HEK293 (cell line): Measurements from ENCODE around the gene ARHGEF28.

Experiments used
- CTCF ChIA-PET: fragments of 350-600 bp; formaldehyde crosslinking; extraction: SDS; loops from one replicate; lab custom pipeline; 2021; ENCODE audit warnings: antibody characterized with exemption; lab: Yijun Ruan, JAX
- POLR2A ChIA-PET: fragments of 300-600 bp; formaldehyde crosslinking; extraction: SDS; loops from one replicate; lab custom pipeline; 2020; ENCODE audit warnings: antibody characterized with exemption, inconsistent platforms; lab: Yijun Ruan, JAX
- H3K27ac ChIP-seq: fragments of 200-500 bp; sonication (Bioruptor generic); 2 replicates; pipeline ENCODE4 v1.5.1; 2014; ENCODE audit warnings: low read depth, low read length, control low read depth, inconsistent platforms; ENCODE audit errors: extremely low read depth
- H3K36me3 ChIP-seq, 2 experiments: fragments of 200-500 bp in 1 of 2; sonication (Bioruptor generic) in 1 of 2; 1 replicate in 1 of 2; 2 replicates in 1 of 2; pipeline ENCODE4 v1.5.1; 2014 to 2017; ENCODE audit warnings: inconsistent platforms in 2 of 2, low read length in 2 of 2; ENCODE audit not compliant: control insufficient read depth in 2 of 2, insufficient read depth in 1 of 2
- H3K4me1 ChIP-seq: fragments of 200-500 bp; sonication (Bioruptor generic); 2 replicates; pipeline ENCODE4 v1.5.1; 2014; ENCODE audit warnings: mild to moderate bottlenecking, low read length, inconsistent platforms; ENCODE audit not compliant: control insufficient read depth, insufficient read depth
- H3K4me3 ChIP-seq: 2 replicates; pipeline ENCODE4 v1.5.1; 2011; ENCODE audit warnings: low read depth, mild to moderate bottlenecking, control low read depth, low read length, moderate library complexity
- H3K9me3 ChIP-seq: fragments of 200-500 bp; sonication (Bioruptor generic); 2 replicates; pipeline ENCODE4 v1.5.1; 2014; ENCODE audit warnings: low read depth, low read length, inconsistent platforms; ENCODE audit not compliant: control insufficient read depth, insufficient read depth
- HOXD13 ChIP-seq: sonication (generic); formaldehyde crosslinking; IDR thresholded peaks from 2 replicates; pipeline ENCODE4 v1.8.0; 2022; ENCODE audit warnings: missing genetic modification reagents, borderline replicate concordance
- IKZF3 ChIP-seq: fragments of 450-650 bp; IDR thresholded peaks from 2 replicates; pipeline ENCODE4 v1.5.0; 2018; ENCODE audit warnings: missing biosample characterization, mild to moderate bottlenecking, missing genetic modification characterization, moderate library complexity
- KLF1 ChIP-seq: fragments of 450-650 bp; formaldehyde crosslinking; IDR thresholded peaks from 2 replicates; pipeline ENCODE4 v1.5.1; 2016; ENCODE audit warnings: missing biosample characterization, missing genetic modification characterization
- PRDM1 ChIP-seq: fragments of 450-650 bp; formaldehyde crosslinking; IDR thresholded peaks from 2 replicates; pipeline ENCODE4; 2016; ENCODE audit warnings: missing biosample characterization, missing genetic modification characterization
- WT1 ChIP-seq: fragments of 450-650 bp; formaldehyde crosslinking; IDR thresholded peaks from 2 replicates; pipeline ENCODE4 v1.5.1; 2016; ENCODE audit warnings: missing biosample characterization, missing genetic modification characterization
- ZBTB17 ChIP-seq: fragments of 450-650 bp; formaldehyde crosslinking; IDR thresholded peaks from 2 replicates; pipeline ENCODE4 v1.5.1; 2016; ENCODE audit warnings: missing biosample characterization, missing genetic modification characterization
- ZNF155 ChIP-seq: fragments of 450-650 bp; formaldehyde crosslinking; IDR thresholded peaks from 2 replicates; pipeline ENCODE4 v1.5.1; 2016; ENCODE audit warnings: missing biosample characterization, missing genetic modification characterization
- ZNF2 ChIP-seq: fragments of 450-650 bp; formaldehyde crosslinking; IDR thresholded peaks from 2 replicates; pipeline ENCODE4 v1.5.1; 2016; ENCODE audit warnings: missing biosample characterization, missing genetic modification characterization
- ZNF221 ChIP-seq: fragments of 450-650 bp; formaldehyde crosslinking; IDR thresholded peaks from 2 replicates; pipeline ENCODE4 v1.5.1; 2017; ENCODE audit warnings: missing biosample characterization, missing genetic modification characterization, borderline replicate concordance
- ZNF335 ChIP-seq: fragments of 450-650 bp; formaldehyde crosslinking; conservative IDR thresholded peaks from 2 replicates; pipeline ENCODE4 v1.5.1; 2016; ENCODE audit warnings: missing biosample characterization, missing genetic modification characterization
- ZNF394 ChIP-seq: fragments of 450-650 bp; formaldehyde crosslinking; IDR thresholded peaks from 2 replicates; pipeline ENCODE4 v1.5.1; 2016; ENCODE audit warnings: missing biosample characterization, missing genetic modification characterization, mild to moderate bottlenecking, moderate library complexity, borderline replicate concordance
- ZNF514 ChIP-seq: fragments of 450-650 bp; formaldehyde crosslinking; IDR thresholded peaks from 2 replicates; pipeline ENCODE4 v1.5.1; 2016; ENCODE audit warnings: missing biosample characterization, missing genetic modification characterization
- ZNF529 ChIP-seq: fragments of 450-650 bp; formaldehyde crosslinking; IDR thresholded peaks from 2 replicates; pipeline ENCODE4 v1.5.1; 2017; ENCODE audit warnings: missing genetic modification characterization, missing biosample characterization; ENCODE audit not compliant: insufficient replicate concordance
- ZNF621 ChIP-seq: fragments of 450-650 bp; formaldehyde crosslinking; IDR thresholded peaks from 2 replicates; pipeline ENCODE4 v1.5.1; 2017; ENCODE audit warnings: missing biosample characterization, missing genetic modification characterization
- TF ChIP-seq, protein P1 (sequence below): fragments of 450-650 bp; formaldehyde crosslinking; IDR thresholded peaks from 2 replicates; pipeline ENCODE4 v1.5.1; 2016; ENCODE audit warnings: missing biosample characterization, missing genetic modification characterization
- TF ChIP-seq, protein P2 (sequence below): fragments of 450-650 bp; IDR thresholded peaks from 2 replicates; pipeline ENCODE4 v1.5.1; 2018; ENCODE audit warnings: missing biosample characterization, mild to moderate bottlenecking, missing genetic modification characterization
- TF ChIP-seq, protein P3 (sequence below): fragments of 450-650 bp; formaldehyde crosslinking; IDR thresholded peaks from 2 replicates; pipeline ENCODE4 v1.5.1; 2016; ENCODE audit warnings: missing biosample characterization, missing genetic modification characterization, borderline replicate concordance
- TF ChIP-seq, protein P4 (sequence below): fragments of 450-650 bp; formaldehyde crosslinking; IDR thresholded peaks from 2 replicates; pipeline ENCODE4 v1.5.1; 2017; ENCODE audit warnings: missing biosample characterization, missing genetic modification characterization
- TF ChIP-seq, protein P5 (sequence below): fragments of 450-650 bp; formaldehyde crosslinking; conservative IDR thresholded peaks from 2 replicates; pipeline ENCODE4 v1.5.1; 2016; ENCODE audit warnings: low read depth, missing biosample characterization, missing genetic modification characterization

Gene ARHGEF28

DNA sequence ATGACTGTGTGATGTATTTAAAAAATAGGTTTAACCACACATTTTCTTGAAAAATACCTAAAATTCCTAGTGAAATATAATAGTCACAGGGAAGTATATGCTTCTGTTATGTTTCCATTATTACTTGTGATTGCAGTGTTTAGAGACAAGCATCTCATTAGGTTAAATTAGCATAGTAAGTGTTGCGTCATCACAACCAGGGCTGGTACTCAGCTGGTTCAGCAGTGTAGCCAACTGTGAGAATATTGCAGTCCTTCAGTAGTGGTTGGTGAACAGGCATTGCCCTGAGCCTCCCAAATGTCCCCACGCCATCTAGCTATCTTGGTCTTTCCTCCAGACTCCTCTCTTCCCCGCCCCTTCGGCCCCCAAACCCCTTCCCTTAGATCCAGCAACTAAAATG, 261.7 kb downstream of the ARHGEF28 start:
- TF ChIP-seq HOXD13 (CRISPR knock-in tag) (no peak), ZNF335 (no peak), PRDM1 (tag by site-specific recombination) (no peak), ZNF621 (no peak), KLF1 (tag by site-specific recombination) (no peak), ZNF2 (tag by site-specific recombination) (no peak), ZNF155 (tag by site-specific recombination) (no peak), ZNF514 (tag by site-specific recombination) (no peak), ZNF529 (tag by site-specific recombination) (no peak)
- TF ChIP-seq, protein P1, sequence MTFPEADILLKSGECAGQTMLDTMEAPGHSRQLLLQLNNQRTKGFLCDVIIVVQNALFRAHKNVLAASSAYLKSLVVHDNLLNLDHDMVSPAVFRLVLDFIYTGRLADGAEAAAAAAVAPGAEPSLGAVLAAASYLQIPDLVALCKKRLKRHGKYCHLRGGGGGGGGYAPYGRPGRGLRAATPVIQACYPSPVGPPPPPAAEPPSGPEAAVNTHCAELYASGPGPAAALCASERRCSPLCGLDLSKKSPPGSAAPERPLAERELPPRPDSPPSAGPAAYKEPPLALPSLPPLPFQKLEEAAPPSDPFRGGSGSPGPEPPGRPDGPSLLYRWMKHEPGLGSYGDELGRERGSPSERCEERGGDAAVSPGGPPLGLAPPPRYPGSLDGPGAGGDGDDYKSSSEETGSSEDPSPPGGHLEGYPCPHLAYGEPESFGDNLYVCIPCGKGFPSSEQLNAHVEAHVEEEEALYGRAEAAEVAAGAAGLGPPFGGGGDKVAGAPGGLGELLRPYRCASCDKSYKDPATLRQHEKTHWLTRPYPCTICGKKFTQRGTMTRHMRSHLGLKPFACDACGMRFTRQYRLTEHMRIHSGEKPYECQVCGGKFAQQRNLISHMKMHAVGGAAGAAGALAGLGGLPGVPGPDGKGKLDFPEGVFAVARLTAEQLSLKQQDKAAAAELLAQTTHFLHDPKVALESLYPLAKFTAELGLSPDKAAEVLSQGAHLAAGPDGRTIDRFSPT (tag by site-specific recombination) = no peak
- TF ChIP-seq, all 188 proteins: peak for 0
- no peak overlapping the region for H3K27ac ChIP-seq
- no peaks in the 10 kb centered on the region for H3K9me3 ChIP-seq
- H3K36me3 ChIP-seq = peaks cover 0 to 5% of the 10 kb centered on the region in 2 experiments; a peak in 1 of 3 replicates
- ChIA-PET CTCF (interaction anchor here (0.6 to 1.7 kb wide), 3 partner anchors 15 to 1343 kb away, joined by 3 to 6 read pairs (median 4); no protein-coding TSS in a partner anchor), POLR2A (interaction anchor here (0.6 kb wide), 1 partner anchor 1246 kb away, joined by 3 read pairs; no protein-coding TSS in a partner anchor)
- H3K4me3 ChIP-seq = no peak overlapping the region
- no peaks in the 10 kb centered on the region for H3K4me1 ChIP-seq

DNA sequence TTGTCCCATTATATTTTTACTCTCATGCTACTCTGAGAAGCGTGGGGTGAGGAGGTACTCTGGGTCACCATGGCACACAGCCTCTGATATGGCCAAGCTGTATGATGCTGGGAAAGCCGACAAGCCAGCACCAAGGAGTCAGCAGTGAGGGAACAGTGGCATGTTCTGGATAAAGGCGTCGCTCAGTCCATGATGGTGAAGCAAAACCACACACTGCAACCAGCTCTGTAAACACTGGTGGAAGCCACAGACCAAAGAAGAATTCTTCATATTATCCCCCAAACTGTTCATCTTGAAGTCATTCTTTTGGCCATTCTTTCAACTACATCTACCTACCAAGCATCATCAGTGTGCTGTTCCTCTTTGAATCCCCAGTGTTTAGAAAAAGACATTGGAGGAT, 264.6 kb downstream of the ARHGEF28 start:
- peaks cover 0 to 14% of the 10 kb centered on the region in 2 experiments; a peak in 1 of 3 replicates for H3K36me3 ChIP-seq
- H3K27ac ChIP-seq = no peak overlapping the region
- POLR2A ChIA-PET = no interaction called here
- H3K4me1 ChIP-seq = no peaks in the 10 kb centered on the region
- no peak overlapping the region for H3K4me3 ChIP-seq
- H3K9me3 ChIP-seq = no peaks in the 10 kb centered on the region
- CTCF ChIA-PET = interaction anchor here (0.5 to 0.9 kb wide), 2 partner anchors 20 to 1029 kb away, joined by 3 read pairs; no protein-coding TSS in a partner anchor
- TF ChIP-seq, protein P2, sequence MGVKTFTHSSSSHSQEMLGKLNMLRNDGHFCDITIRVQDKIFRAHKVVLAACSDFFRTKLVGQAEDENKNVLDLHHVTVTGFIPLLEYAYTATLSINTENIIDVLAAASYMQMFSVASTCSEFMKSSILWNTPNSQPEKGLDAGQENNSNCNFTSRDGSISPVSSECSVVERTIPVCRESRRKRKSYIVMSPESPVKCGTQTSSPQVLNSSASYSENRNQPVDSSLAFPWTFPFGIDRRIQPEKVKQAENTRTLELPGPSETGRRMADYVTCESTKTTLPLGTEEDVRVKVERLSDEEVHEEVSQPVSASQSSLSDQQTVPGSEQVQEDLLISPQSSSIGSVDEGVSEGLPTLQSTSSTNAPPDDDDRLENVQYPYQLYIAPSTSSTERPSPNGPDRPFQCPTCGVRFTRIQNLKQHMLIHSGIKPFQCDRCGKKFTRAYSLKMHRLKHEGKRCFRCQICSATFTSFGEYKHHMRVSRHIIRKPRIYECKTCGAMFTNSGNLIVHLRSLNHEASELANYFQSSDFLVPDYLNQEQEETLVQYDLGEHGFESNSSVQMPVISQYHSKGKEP (tag by site-specific recombination) = no peak
- TF ChIP-seq, protein P3, sequence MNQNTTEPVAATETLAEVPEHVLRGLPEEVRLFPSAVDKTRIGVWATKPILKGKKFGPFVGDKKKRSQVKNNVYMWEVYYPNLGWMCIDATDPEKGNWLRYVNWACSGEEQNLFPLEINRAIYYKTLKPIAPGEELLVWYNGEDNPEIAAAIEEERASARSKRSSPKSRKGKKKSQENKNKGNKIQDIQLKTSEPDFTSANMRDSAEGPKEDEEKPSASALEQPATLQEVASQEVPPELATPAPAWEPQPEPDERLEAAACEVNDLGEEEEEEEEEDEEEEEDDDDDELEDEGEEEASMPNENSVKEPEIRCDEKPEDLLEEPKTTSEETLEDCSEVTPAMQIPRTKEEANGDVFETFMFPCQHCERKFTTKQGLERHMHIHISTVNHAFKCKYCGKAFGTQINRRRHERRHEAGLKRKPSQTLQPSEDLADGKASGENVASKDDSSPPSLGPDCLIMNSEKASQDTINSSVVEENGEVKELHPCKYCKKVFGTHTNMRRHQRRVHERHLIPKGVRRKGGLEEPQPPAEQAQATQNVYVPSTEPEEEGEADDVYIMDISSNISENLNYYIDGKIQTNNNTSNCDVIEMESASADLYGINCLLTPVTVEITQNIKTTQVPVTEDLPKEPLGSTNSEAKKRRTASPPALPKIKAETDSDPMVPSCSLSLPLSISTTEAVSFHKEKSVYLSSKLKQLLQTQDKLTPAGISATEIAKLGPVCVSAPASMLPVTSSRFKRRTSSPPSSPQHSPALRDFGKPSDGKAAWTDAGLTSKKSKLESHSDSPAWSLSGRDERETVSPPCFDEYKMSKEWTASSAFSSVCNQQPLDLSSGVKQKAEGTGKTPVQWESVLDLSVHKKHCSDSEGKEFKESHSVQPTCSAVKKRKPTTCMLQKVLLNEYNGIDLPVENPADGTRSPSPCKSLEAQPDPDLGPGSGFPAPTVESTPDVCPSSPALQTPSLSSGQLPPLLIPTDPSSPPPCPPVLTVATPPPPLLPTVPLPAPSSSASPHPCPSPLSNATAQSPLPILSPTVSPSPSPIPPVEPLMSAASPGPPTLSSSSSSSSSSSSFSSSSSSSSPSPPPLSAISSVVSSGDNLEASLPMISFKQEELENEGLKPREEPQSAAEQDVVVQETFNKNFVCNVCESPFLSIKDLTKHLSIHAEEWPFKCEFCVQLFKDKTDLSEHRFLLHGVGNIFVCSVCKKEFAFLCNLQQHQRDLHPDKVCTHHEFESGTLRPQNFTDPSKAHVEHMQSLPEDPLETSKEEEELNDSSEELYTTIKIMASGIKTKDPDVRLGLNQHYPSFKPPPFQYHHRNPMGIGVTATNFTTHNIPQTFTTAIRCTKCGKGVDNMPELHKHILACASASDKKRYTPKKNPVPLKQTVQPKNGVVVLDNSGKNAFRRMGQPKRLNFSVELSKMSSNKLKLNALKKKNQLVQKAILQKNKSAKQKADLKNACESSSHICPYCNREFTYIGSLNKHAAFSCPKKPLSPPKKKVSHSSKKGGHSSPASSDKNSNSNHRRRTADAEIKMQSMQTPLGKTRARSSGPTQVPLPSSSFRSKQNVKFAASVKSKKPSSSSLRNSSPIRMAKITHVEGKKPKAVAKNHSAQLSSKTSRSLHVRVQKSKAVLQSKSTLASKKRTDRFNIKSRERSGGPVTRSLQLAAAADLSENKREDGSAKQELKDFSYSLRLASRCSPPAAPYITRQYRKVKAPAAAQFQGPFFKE (tag by site-specific recombination) = no peak
- TF ChIP-seq IKZF3 (tag by site-specific recombination) = no peak
- TF ChIP-seq, protein P4, sequence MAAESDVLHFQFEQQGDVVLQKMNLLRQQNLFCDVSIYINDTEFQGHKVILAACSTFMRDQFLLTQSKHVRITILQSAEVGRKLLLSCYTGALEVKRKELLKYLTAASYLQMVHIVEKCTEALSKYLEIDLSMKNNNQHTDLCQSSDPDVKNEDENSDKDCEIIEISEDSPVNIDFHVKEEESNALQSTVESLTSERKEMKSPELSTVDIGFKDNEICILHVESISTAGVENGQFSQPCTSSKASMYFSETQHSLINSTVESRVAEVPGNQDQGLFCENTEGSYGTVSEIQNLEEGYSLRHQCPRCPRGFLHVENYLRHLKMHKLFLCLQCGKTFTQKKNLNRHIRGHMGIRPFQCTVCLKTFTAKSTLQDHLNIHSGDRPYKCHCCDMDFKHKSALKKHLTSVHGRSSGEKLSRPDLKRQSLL (tag by site-specific recombination) = no peak
- TF ChIP-seq, protein P5, sequence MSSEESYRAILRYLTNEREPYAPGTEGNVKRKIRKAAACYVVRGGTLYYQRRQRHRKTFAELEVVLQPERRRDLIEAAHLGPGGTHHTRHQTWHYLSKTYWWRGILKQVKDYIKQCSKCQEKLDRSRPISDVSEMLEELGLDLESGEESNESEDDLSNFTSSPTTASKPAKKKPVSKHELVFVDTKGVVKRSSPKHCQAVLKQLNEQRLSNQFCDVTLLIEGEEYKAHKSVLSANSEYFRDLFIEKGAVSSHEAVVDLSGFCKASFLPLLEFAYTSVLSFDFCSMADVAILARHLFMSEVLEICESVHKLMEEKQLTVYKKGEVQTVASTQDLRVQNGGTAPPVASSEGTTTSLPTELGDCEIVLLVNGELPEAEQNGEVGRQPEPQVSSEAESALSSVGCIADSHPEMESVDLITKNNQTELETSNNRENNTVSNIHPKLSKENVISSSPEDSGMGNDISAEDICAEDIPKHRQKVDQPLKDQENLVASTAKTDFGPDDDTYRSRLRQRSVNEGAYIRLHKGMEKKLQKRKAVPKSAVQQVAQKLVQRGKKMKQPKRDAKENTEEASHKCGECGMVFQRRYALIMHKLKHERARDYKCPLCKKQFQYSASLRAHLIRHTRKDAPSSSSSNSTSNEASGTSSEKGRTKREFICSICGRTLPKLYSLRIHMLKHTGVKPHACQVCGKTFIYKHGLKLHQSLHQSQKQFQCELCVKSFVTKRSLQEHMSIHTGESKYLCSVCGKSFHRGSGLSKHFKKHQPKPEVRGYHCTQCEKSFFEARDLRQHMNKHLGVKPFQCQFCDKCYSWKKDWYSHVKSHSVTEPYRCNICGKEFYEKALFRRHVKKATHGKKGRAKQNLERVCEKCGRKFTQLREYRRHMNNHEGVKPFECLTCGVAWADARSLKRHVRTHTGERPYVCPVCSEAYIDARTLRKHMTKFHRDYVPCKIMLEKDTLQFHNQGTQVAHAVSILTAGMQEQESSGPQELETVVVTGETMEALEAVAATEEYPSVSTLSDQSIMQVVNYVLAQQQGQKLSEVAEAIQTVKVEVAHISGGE (tag by site-specific recombination) = no peak
- TF ChIP-seq ZNF394 (tag by site-specific recombination) = no peak
- no peak for TF ChIP-seq ZBTB17 (tag by site-specific recombination)
- no peak for TF ChIP-seq WT1 (tag by site-specific recombination)
- no peak for TF ChIP-seq ZNF221 (tag by site-specific recombination)
